HG02884 (cell line): ENCODE measurements around the gene RARB.

Experiments
- ATAC-seq: cut with Tn5 transposase; IDR thresholded peaks from one replicate; pipeline ENCODE4 v1.9.1; 2021; ENCODE audit warnings: mild to moderate bottlenecking, moderate library complexity; ENCODE audit not compliant: unreplicated experiment

RARB gene

GRCh38 chr3:25502233-25502632 lies 74.2 kb downstream of the RARB start:
- ATAC-seq, result no peak

GRCh38 chr3:25503898-25504301 lies 75.8 kb downstream of the RARB start:
- no peak for ATAC-seq

- no peak for ATAC-seq
These were observed 77.5 kb downstream of the RARB start for GRCh38 chr3:25505581-25505980.

GRCh38 chr3:25507811-25508210 lies 79.7 kb downstream of the RARB start:
- no peak for ATAC-seq

GRCh38 chr3:25508433-25508832 lies 80.4 kb downstream of the RARB start:
- ATAC-seq, result no peak

GRCh38 chr3:25508901-25509300 lies 80.8 kb downstream of the RARB start:
- no peak for ATAC-seq

- ATAC-seq, result no peak
These were observed 82.7 kb downstream of the RARB start for GRCh38 chr3:25510797-25511196.

GRCh38 chr3:25511972-25512721 lies 84.1 kb downstream of the RARB start:
- ATAC-seq, result no peak

- no peak for ATAC-seq
These were observed 85.7 kb downstream of the RARB start for GRCh38 chr3:25513642-25514266.

- ATAC-seq, result no peak
These were observed 87.1 kb downstream of the RARB start for GRCh38 chr3:25515171-25515570.

- ATAC-seq, result no peak
These were observed 93.0 kb downstream of the RARB start for GRCh38 chr3:25520926-25521559.

GRCh38 chr3:25527336-25527735 lies 99.3 kb downstream of the RARB start:
- no peak for ATAC-seq

GRCh38 chr3:25527801-25528200 lies 99.7 kb downstream of the RARB start:
- no peak for ATAC-seq

- ATAC-seq, result no peak
These were observed 103.9 kb downstream of the RARB start for GRCh38 chr3:25531971-25532370.

- ATAC-seq, result no peak
These were observed 104.5 kb downstream of the RARB start for GRCh38 chr3:25532431-25533162.

- no peak for ATAC-seq
These were observed 105.3 kb downstream of the RARB start for GRCh38 chr3:25533399-25533798.

- no peak for ATAC-seq
These were observed 105.9 kb downstream of the RARB start for GRCh38 chr3:25534007-25534406.

GRCh38 chr3:25536521-25537391 lies 108.7 kb downstream of the RARB start:
- ATAC-seq, result no peak

- no peak for ATAC-seq
These were observed 109.5 kb downstream of the RARB start for GRCh38 chr3:25537516-25537915.

- ATAC-seq, result no peak
These were observed 112.2 kb downstream of the RARB start for GRCh38 chr3:25540273-25540672.
